HUDEP-2 (cell line): ENCODE results near the gene FAM174C.
A peak's percentile ranks its signal among the peaks of the same experiment; 100 is the strongest.
"Not testable (repeated sequence)": the region's sequence is repeated elsewhere in the genome, so short reads cannot be mapped to it uniquely, and the experiment has no call there.

Experiments
- DNase-seq, 76 experiments: peaks; one replicate each; lab custom pipeline; 2025; ENCODE audit not compliant: unreplicated experiment in 76 of 76; lab: John Stamatoyannopoulos, UW

Gene FAM174C

GRCh38 chr19:1313695-1314613 is 38.6 kb downstream of the FAM174C start:
- no peak for DNase-seq

- DNase-seq = peak in 33 of 76 experiments; percentile 7 to 52 (median 28)
These were observed 40.3 kb downstream of the FAM174C start for GRCh38 chr19:1315470-1316166.

- no peak for DNase-seq
These were observed 41.1 kb downstream of the FAM174C start for GRCh38 chr19:1316466-1316865.

GRCh38 chr19:1317274-1318003 is 42.1 kb downstream of the FAM174C start:
- DNase-seq = peak in 1 of 76 experiments; percentile 26

GRCh38 chr19:1318678-1319471 is 43.5 kb downstream of the FAM174C start:
- DNase-seq = no peak

- not testable (repeated sequence) for DNase-seq
These were observed 44.9 kb downstream of the FAM174C start for GRCh38 chr19:1320282-1320650.

- no peak for DNase-seq
These were observed 46.2 kb downstream of the FAM174C start for GRCh38 chr19:1321539-1321938.

- no peak for DNase-seq
These were observed 47.1 kb downstream of the FAM174C start for GRCh38 chr19:1322198-1322981.

GRCh38 chr19:1324249-1324805 is 49.0 kb downstream of the FAM174C start:
- DNase-seq = no peak

GRCh38 chr19:1324806-1325567 is 49.7 kb downstream of the FAM174C start:
- peak in 4 of 76 experiments; percentile 7 to 17 (median 13) for DNase-seq

GRCh38 chr19:1325568-1326294 is 50.4 kb downstream of the FAM174C start:
- DNase-seq = no peak

- DNase-seq = no peak
These were observed 51.8 kb downstream of the FAM174C start for GRCh38 chr19:1327125-1327524.
